Measurements from ENCODE around the gene GPD1L.
A peak's percentile ranks its signal among the peaks of the same experiment; 100 is the strongest.

GPD1L gene

GRCh38 chr3:32181796-32182195 lies 75.4 kb downstream of the GPD1L start:
- Histone ChIP-seq H2BK120ac (ENCODE audit: low read depth, low read length) (no peak overlapping the region), H3K14ac (ENCODE audit: low read length) (no peak overlapping the region), H3K27ac (replicated peaks; ENCODE audit: low read length) (no peak overlapping the region), H2AFZ (ENCODE audit: low read length) (no peak overlapping the region), H2BK12ac (ENCODE audit: low read length) (no peak overlapping the region), H4K91ac (ENCODE audit: low read depth, low read length, poor library complexity) (no peak overlapping the region), H2AK5ac (ENCODE audit: low read depth, low read length) (no peak overlapping the region), H3K18ac (ENCODE audit: low read length) (no peak overlapping the region), H3K9me3 (replicated peaks in 1 of 2; ENCODE audit: control insufficient read depth in 2 of 2, insufficient read depth in 1 of 2, low read depth in 1 of 2, low read length in 2 of 2) (no peaks in the 10 kb centered on the region), H3K23ac (ENCODE audit: low read depth, low read length, poor library complexity) (no peak overlapping the region), H2BK5ac (ENCODE audit: low read length) (no peak overlapping the region), H3K4me3 (ENCODE audit: low read length in 2 of 2) (no peak overlapping the region), H2BK15ac (ENCODE audit: low read length) (no peak overlapping the region), H3K9ac (ENCODE audit: low read depth, low read length, poor library complexity) (no peak overlapping the region), H3K27me3 (ENCODE audit: control insufficient read depth in 3 of 3, insufficient read depth in 3 of 3, low read depth in 1 of 3, low read length in 3 of 3) (no peaks in the 10 kb centered on the region), H3K4me2 (ENCODE audit: insufficient read depth, low read length, poor library complexity, severe bottlenecking) (no peak overlapping the region), H4K8ac (ENCODE audit: low read depth, low read length) (no peak overlapping the region), H3K79me1 (ENCODE audit: low read depth, low read length) (no peaks in the 10 kb centered on the region), H3K36me3 (replicated peaks in 1 of 2; ENCODE audit: control insufficient read depth in 2 of 2, insufficient read depth in 2 of 2, low read length in 2 of 2) (no peaks in the 10 kb centered on the region), H3K4me1 (ENCODE audit: control insufficient read depth in 2 of 2, insufficient read depth in 1 of 2, low read depth in 1 of 2, low read length in 2 of 2) (peaks cover 2 to 5% of the 10 kb centered on the region in 2 donors), H3K4ac (ENCODE audit: low read length) (no peak overlapping the region)
- 100% methylated on average over 2 of the region's 6 CpGs; no CpG with 5 or more reads in 1 of the 2 donors for WGBS, 2 donors (ENCODE audit: extremely low coverage in 2 of 2, insufficient read length in 2 of 2, insufficient replicate concordance in 1 of 2)
- no peak for DNase-seq (ENCODE audit: low spot score)

- Histone ChIP-seq H3K9ac (ENCODE audit: low read depth, low read length, poor library complexity) (no peak overlapping the region), H3K4me2 (ENCODE audit: insufficient read depth, low read length, poor library complexity, severe bottlenecking) (no peak overlapping the region), H3K4me3 (ENCODE audit: low read length in 2 of 2) (no peak overlapping the region), H3K79me1 (ENCODE audit: low read depth, low read length) (no peaks in the 10 kb centered on the region), H3K23ac (ENCODE audit: low read depth, low read length, poor library complexity) (no peak overlapping the region), H3K18ac (ENCODE audit: low read length) (no peak overlapping the region), H3K9me3 (replicated peaks in 1 of 2; ENCODE audit: control insufficient read depth in 2 of 2, insufficient read depth in 1 of 2, low read depth in 1 of 2, low read length in 2 of 2) (no peaks in the 10 kb centered on the region), H3K36me3 (replicated peaks in 1 of 2; ENCODE audit: control insufficient read depth in 2 of 2, insufficient read depth in 2 of 2, low read length in 2 of 2) (no peaks in the 10 kb centered on the region), H4K8ac (ENCODE audit: low read depth, low read length) (no peak overlapping the region), H2AK5ac (ENCODE audit: low read depth, low read length) (no peak overlapping the region), H3K4me1 (ENCODE audit: control insufficient read depth in 2 of 2, insufficient read depth in 1 of 2, low read depth in 1 of 2, low read length in 2 of 2) (peaks cover 2 to 5% of the 10 kb centered on the region in 2 donors), H2BK120ac (ENCODE audit: low read depth, low read length) (no peak overlapping the region), H3K27ac (replicated peaks; ENCODE audit: low read length) (no peak overlapping the region), H4K91ac (ENCODE audit: low read depth, low read length, poor library complexity) (no peak overlapping the region), H3K27me3 (ENCODE audit: control insufficient read depth in 3 of 3, insufficient read depth in 3 of 3, low read depth in 1 of 3, low read length in 3 of 3) (no peaks in the 10 kb centered on the region), H2BK15ac (ENCODE audit: low read length) (no peak overlapping the region), H3K4ac (ENCODE audit: low read length) (no peak overlapping the region), H2BK5ac (ENCODE audit: low read length) (no peak overlapping the region), H2AFZ (ENCODE audit: low read length) (no peak overlapping the region), H2BK12ac (ENCODE audit: low read length) (no peak overlapping the region), H3K14ac (ENCODE audit: low read length) (no peak overlapping the region)
- WGBS, 2 donors (ENCODE audit: extremely low coverage in 2 of 2, insufficient read length in 2 of 2, insufficient replicate concordance in 1 of 2), result no CpG with 5 or more reads among the region's 3 CpGs
- DNase-seq (ENCODE audit: low spot score), result no peak
Measured at GRCh38 chr3:32184187-32184730, 77.8 kb downstream of the GPD1L start.

- peak overlapping the region; percentile 64 for H2AFZ ChIP-seq (ENCODE audit: low read length)
- H2BK15ac ChIP-seq (ENCODE audit: low read length), result no peak overlapping the region
- H2BK5ac ChIP-seq (ENCODE audit: low read length), result no peak overlapping the region
- no peak overlapping the region for H2BK12ac ChIP-seq (ENCODE audit: low read length)
- H3K36me3 ChIP-seq (replicated peaks in 1 of 2; ENCODE audit: control insufficient read depth in 2 of 2, insufficient read depth in 2 of 2, low read length in 2 of 2), result no peaks in the 10 kb centered on the region
- H3K9me3 ChIP-seq (replicated peaks in 1 of 2; ENCODE audit: control insufficient read depth in 2 of 2, insufficient read depth in 1 of 2, low read depth in 1 of 2, low read length in 2 of 2), result no peaks in the 10 kb centered on the region
- no peaks in the 10 kb centered on the region for H3K27me3 ChIP-seq (ENCODE audit: control insufficient read depth in 3 of 3, insufficient read depth in 3 of 3, low read depth in 1 of 3, low read length in 3 of 3)
- H4K91ac ChIP-seq (ENCODE audit: low read depth, low read length, poor library complexity), result no peak overlapping the region
- no peaks in the 10 kb centered on the region for H3K79me1 ChIP-seq (ENCODE audit: low read depth, low read length)
- H3K18ac ChIP-seq (ENCODE audit: low read length), result no peak overlapping the region
- H3K9ac ChIP-seq (ENCODE audit: low read depth, low read length, poor library complexity), result no peak overlapping the region
- no peak overlapping the region for H3K27ac ChIP-seq (replicated peaks; ENCODE audit: low read length)
- no peak for DNase-seq (ENCODE audit: low spot score)
- peaks cover 2 to 5% of the 10 kb centered on the region in 2 donors for H3K4me1 ChIP-seq (ENCODE audit: control insufficient read depth in 2 of 2, insufficient read depth in 1 of 2, low read depth in 1 of 2, low read length in 2 of 2)
- no peak overlapping the region for H3K4me2 ChIP-seq (ENCODE audit: insufficient read depth, low read length, poor library complexity, severe bottlenecking)
- H3K4ac ChIP-seq (ENCODE audit: low read length), result no peak overlapping the region
- no peak overlapping the region for H2AK5ac ChIP-seq (ENCODE audit: low read depth, low read length)
- WGBS, 2 donors (ENCODE audit: extremely low coverage in 2 of 2, insufficient read length in 2 of 2, insufficient replicate concordance in 1 of 2), result no CpG with 5 or more reads among the region's 4 CpGs
- H3K4me3 ChIP-seq (ENCODE audit: low read length in 2 of 2), result no peak overlapping the region
- no peak overlapping the region for H2BK120ac ChIP-seq (ENCODE audit: low read depth, low read length)
- H4K8ac ChIP-seq (ENCODE audit: low read depth, low read length), result no peak overlapping the region
- H3K23ac ChIP-seq (ENCODE audit: low read depth, low read length, poor library complexity), result no peak overlapping the region
- no peak overlapping the region for H3K14ac ChIP-seq (ENCODE audit: low read length)
Measured at GRCh38 chr3:32186097-32186496, 79.7 kb downstream of the GPD1L start.

- no peaks in the 10 kb centered on the region for H3K79me1 ChIP-seq (ENCODE audit: low read depth, low read length)
- no peak overlapping the region for H3K23ac ChIP-seq (ENCODE audit: low read depth, low read length, poor library complexity)
- H3K18ac ChIP-seq (ENCODE audit: low read length), result no peak overlapping the region
- H3K4me3 ChIP-seq (ENCODE audit: low read length in 2 of 2), result no peak overlapping the region
- H3K27ac ChIP-seq (replicated peaks; ENCODE audit: low read length), result no peak overlapping the region
- no peak overlapping the region for H2AK5ac ChIP-seq (ENCODE audit: low read depth, low read length)
- H3K4ac ChIP-seq (ENCODE audit: low read length), result no peak overlapping the region
- no peak overlapping the region for H3K14ac ChIP-seq (ENCODE audit: low read length)
- no peak overlapping the region for H2BK12ac ChIP-seq (ENCODE audit: low read length)
- H2AFZ ChIP-seq (ENCODE audit: low read length), result peak overlapping the region; percentile 64
- H3K9me3 ChIP-seq (replicated peaks in 1 of 2; ENCODE audit: control insufficient read depth in 2 of 2, insufficient read depth in 1 of 2, low read depth in 1 of 2, low read length in 2 of 2), result no peaks in the 10 kb centered on the region
- H3K27me3 ChIP-seq (ENCODE audit: control insufficient read depth in 3 of 3, insufficient read depth in 3 of 3, low read depth in 1 of 3, low read length in 3 of 3), result no peaks in the 10 kb centered on the region
- no peak overlapping the region for H2BK5ac ChIP-seq (ENCODE audit: low read length)
- H3K4me1 ChIP-seq (ENCODE audit: control insufficient read depth in 2 of 2, insufficient read depth in 1 of 2, low read depth in 1 of 2, low read length in 2 of 2), result peaks cover 2 to 5% of the 10 kb centered on the region in 2 donors
- no peak overlapping the region for H3K4me2 ChIP-seq (ENCODE audit: insufficient read depth, low read length, poor library complexity, severe bottlenecking)
- no peak overlapping the region for H2BK120ac ChIP-seq (ENCODE audit: low read depth, low read length)
- no peak overlapping the region for H2BK15ac ChIP-seq (ENCODE audit: low read length)
- no peak overlapping the region for H4K8ac ChIP-seq (ENCODE audit: low read depth, low read length)
- DNase-seq (ENCODE audit: low spot score), result no peak
- H3K9ac ChIP-seq (ENCODE audit: low read depth, low read length, poor library complexity), result no peak overlapping the region
- WGBS, 2 donors (ENCODE audit: extremely low coverage in 2 of 2, insufficient read length in 2 of 2, insufficient replicate concordance in 1 of 2), result no CpG with 5 or more reads among the region's 2 CpGs
- no peak overlapping the region for H4K91ac ChIP-seq (ENCODE audit: low read depth, low read length, poor library complexity)
- no peaks in the 10 kb centered on the region for H3K36me3 ChIP-seq (replicated peaks in 1 of 2; ENCODE audit: control insufficient read depth in 2 of 2, insufficient read depth in 2 of 2, low read length in 2 of 2)
Measured at GRCh38 chr3:32186876-32187275, 80.5 kb downstream of the GPD1L start.
